ENCODE data around the gene DDX1.

Gene DDX1

GRCh38 chr2:15554525-15555218 is 37.0 kb upstream of the DDX1 start:
- CTCF ChIA-PET: interaction anchor here (0.6 kb wide), 1 partner anchor 35 kb away, joined by 3 read pairs; no protein-coding TSS in a partner anchor
- POLR2A ChIA-PET: no interaction called here
- TF ChIP-seq FOXA1 (IDR thresholded peaks at IDR 0.05) (no peak), TARDBP (IDR thresholded peaks at IDR 0.05) (no peak), ARNT (IDR thresholded peaks at IDR 0.05) (no peak)
- DNase-seq (ENCODE audit: extremely low spot score): no peak

- CTCF ChIA-PET: interaction anchor here (0.7 kb wide), 1 partner anchor 672 kb away, joined by 4 read pairs; no protein-coding TSS in a partner anchor
These were observed 35.9 kb upstream of the DDX1 start for GRCh38 chr2:15555760-15556193.

GRCh38 chr2:15556311-15556930 is 35.2 kb upstream of the DDX1 start:
- TF ChIP-seq TARDBP (IDR thresholded peaks at IDR 0.05) (no peak), NFRKB (IDR thresholded peaks at IDR 0.05) (no peak), ELF4 (IDR thresholded peaks at IDR 0.05) (no peak), FOXK2 (IDR thresholded peaks at IDR 0.05) (no peak), BHLHE40 (IDR thresholded peaks at IDR 0.05; ENCODE audit: borderline replicate concordance) (no peak), FOXM1 (IDR thresholded peaks at IDR 0.05; ENCODE audit: borderline replicate concordance) (no peak), FOXA1 (IDR thresholded peaks at IDR 0.05) (no peak), ARNT (IDR thresholded peaks at IDR 0.05) (no peak), SP1 (IDR thresholded peaks at IDR 0.05) (no peak), SUZ12 (IDR thresholded peaks at IDR 0.05) (no peak), L3MBTL2 (conservative IDR thresholded peaks at IDR 0.05) (no peak), HDGF (IDR thresholded peaks at IDR 0.05; ENCODE audit: borderline replicate concordance) (no peak), LEF1 (IDR thresholded peaks at IDR 0.05; ENCODE audit: borderline replicate concordance) (no peak), ZNF384 (IDR thresholded peaks at IDR 0.05) (no peak), PKNOX1 (IDR thresholded peaks at IDR 0.05) (no peak), CTBP1 (IDR thresholded peaks at IDR 0.05; ENCODE audit: borderline replicate concordance) (no peak)
- CTCF ChIA-PET: no interaction called here
- DNase-seq (ENCODE audit: extremely low spot score): no peak
- POLR2A ChIA-PET: no interaction called here

More at GRCh38 chr2:15555760-15556193, 35.9 kb upstream of the DDX1 start:
- no peak for DNase-seq (ENCODE audit: extremely low spot score)
- POLR2A ChIA-PET: no interaction called here
- TF ChIP-seq FOXK2 (IDR thresholded peaks at IDR 0.05): no peak
- TF ChIP-seq HDGF (IDR thresholded peaks at IDR 0.05; ENCODE audit: borderline replicate concordance): no peak
- no peak for TF ChIP-seq BHLHE40 (IDR thresholded peaks at IDR 0.05; ENCODE audit: borderline replicate concordance)
- TF ChIP-seq CTBP1 (IDR thresholded peaks at IDR 0.05; ENCODE audit: borderline replicate concordance): no peak
- no peak for TF ChIP-seq L3MBTL2 (conservative IDR thresholded peaks at IDR 0.05)
- no peak for TF ChIP-seq LEF1 (IDR thresholded peaks at IDR 0.05; ENCODE audit: borderline replicate concordance)
- no peak for TF ChIP-seq ARNT (IDR thresholded peaks at IDR 0.05)
- no peak for TF ChIP-seq FOXA1 (IDR thresholded peaks at IDR 0.05)
- no peak for TF ChIP-seq ELF4 (IDR thresholded peaks at IDR 0.05)
- TF ChIP-seq SP1 (IDR thresholded peaks at IDR 0.05): no peak
- no peak for TF ChIP-seq SUZ12 (IDR thresholded peaks at IDR 0.05)
- TF ChIP-seq FOXM1 (IDR thresholded peaks at IDR 0.05; ENCODE audit: borderline replicate concordance): no peak
- TF ChIP-seq ZNF384 (IDR thresholded peaks at IDR 0.05): no peak
- no peak for TF ChIP-seq TARDBP (IDR thresholded peaks at IDR 0.05)
- TF ChIP-seq PKNOX1 (IDR thresholded peaks at IDR 0.05): no peak
- TF ChIP-seq NFRKB (IDR thresholded peaks at IDR 0.05): no peak

GRCh38 chr2:15557887-15558311 is 33.8 kb upstream of the DDX1 start:
- ChIA-PET POLR2A (no interaction called here), CTCF (interaction anchor here (1.4 kb wide), 1 partner anchor 11 kb away, joined by 3 read pairs; no protein-coding TSS in a partner anchor)
- TF ChIP-seq FOXK2 (IDR thresholded peaks at IDR 0.05) (no peak), ARNT (IDR thresholded peaks at IDR 0.05) (no peak), FOXA1 (IDR thresholded peaks at IDR 0.05) (no peak)
- DNase-seq (ENCODE audit: extremely low spot score): no peak

GRCh38 chr2:15559379-15560139 is 32.1 kb upstream of the DDX1 start:
- ChIA-PET POLR2A (no interaction called here), CTCF (interaction anchor here (0.7 kb wide), 1 partner anchor 18 kb away, joined by 7 read pairs; no protein-coding TSS in a partner anchor)
- no peak for DNase-seq (ENCODE audit: extremely low spot score)
- TF ChIP-seq PKNOX1 (IDR thresholded peaks at IDR 0.05): no peak
- no peak for TF ChIP-seq NFRKB (IDR thresholded peaks at IDR 0.05)
- TF ChIP-seq TARDBP (IDR thresholded peaks at IDR 0.05): no peak
- TF ChIP-seq FOXM1 (IDR thresholded peaks at IDR 0.05; ENCODE audit: borderline replicate concordance): no peak
- TF ChIP-seq LEF1 (IDR thresholded peaks at IDR 0.05; ENCODE audit: borderline replicate concordance): no peak
- no peak for TF ChIP-seq FOXA1 (IDR thresholded peaks at IDR 0.05)
- no peak for TF ChIP-seq ZNF384 (IDR thresholded peaks at IDR 0.05)
- no peak for TF ChIP-seq ARNT (IDR thresholded peaks at IDR 0.05)

All from HEK293T (cell line).